ENCODE data around the gene KRTAP10-4.

GRCh38 chr21:44537930-44538911, 35.3 kb upstream of the KRTAP10-4 start:
- TF ChIP-seq POLR2A (IDR thresholded peaks at IDR 0.05; ENCODE audit: low read depth, low read length) = no peak
- TF ChIP-seq POLR2AphosphoS5 (IDR thresholded peaks at IDR 0.05; ENCODE audit: low read depth, low read length) = no peak
- TF ChIP-seq TAF1 (IDR thresholded peaks at IDR 0.05; ENCODE audit: low read depth, low read length) = no peak
- no peak for TF ChIP-seq POU2F2 (IDR thresholded peaks at IDR 0.05; ENCODE audit: low read depth, low read length)
- no peak for TF ChIP-seq SPI1 (IDR thresholded peaks at IDR 0.05; ENCODE audit: low read depth, low read length)
- no peak for TF ChIP-seq PAX5 (IDR thresholded peaks at IDR 0.05; ENCODE audit: insufficient read depth, low read length, severe bottlenecking)

Data from GM12891 (cell line).